Panc1 (cell line): ENCODE measurements around the gene GAP43. TPM values are rescaled to one million over a fixed set of nuclear protein-coding genes. Genes with fewer than 3 reads are reported as not detected.

Experiments used
- ATAC-seq: fragments of 200-7000 bp; cut with Tn5 transposase; 2 replicates; pipeline ENCODE4 v1.9.1; 2020; ENCODE audit warnings: mild to moderate bottlenecking, moderate library complexity
- BruUV-seq: library from RNA; stranded (reverse); fragments of 400-500 nt; replicated peaks from 2 replicates; lab custom pipeline; 2021; lab: Mats Ljungman, UMichigan
- CTCF ChIA-PET: fragments of 300-600 bp; sonication (Branson Sonifier 250); formaldehyde crosslinking; loops from one replicate; lab custom pipeline; 2022; ENCODE audit warnings: antibody characterized with exemption; lab: Charles Lee
- POLR2A ChIA-PET: fragments of 300-600 bp; sonication (Branson Sonifier 250); formaldehyde crosslinking; loops from one replicate; lab custom pipeline; 2022; ENCODE audit warnings: antibody characterized with exemption; lab: Charles Lee
- DNase-seq: peaks from one replicate; pipeline ENCODE4 v3.0.0-alpha.2; 2010; ENCODE audit warnings: low read depth, low spot score
- H3K27ac ChIP-seq: 2 replicates; pipeline ENCODE4 v1.5.1; 2011; ENCODE audit warnings: mild to moderate bottlenecking, low read length, inconsistent platforms
- H3K27me3 ChIP-seq: fragments of 200-500 bp; sonication (Bioruptor generic); 2 replicates; pipeline ENCODE4 v1.6.0; 2014; ENCODE audit warnings: low read length, inconsistent platforms; ENCODE audit not compliant: control insufficient read depth, insufficient read depth
- H3K36me3 ChIP-seq: fragments of 200-500 bp; sonication (Bioruptor generic); 2 replicates; pipeline ENCODE4 v1.5.1; 2014; ENCODE audit warnings: inconsistent platforms, mild to moderate bottlenecking, low read length, moderate library complexity; ENCODE audit not compliant: control insufficient read depth, insufficient read depth
- H3K4me1 ChIP-seq: 2 replicates; pipeline ENCODE4 v1.5.1; 2011; ENCODE audit warnings: inconsistent platforms, mild to moderate bottlenecking, low read length, moderate library complexity; ENCODE audit not compliant: control insufficient read depth, insufficient read depth
- H3K4me3 ChIP-seq, 2 experiments: 2 replicates each; pipeline ENCODE4 v1.5.1; 2011 to 2012; ENCODE audit warnings: low read depth in 2 of 2, low read length in 2 of 2, mild to moderate bottlenecking in 2 of 2, inconsistent platforms in 1 of 2, moderate library complexity in 1 of 2
- H3K9me3 ChIP-seq: fragments of 200-500 bp; sonication (Bioruptor generic); 2 replicates; pipeline ENCODE4 v1.5.1; 2014; ENCODE audit warnings: low read depth, mild to moderate bottlenecking, inconsistent platforms, low read length, moderate library complexity; ENCODE audit not compliant: control insufficient read depth, insufficient read depth
- POLR2AphosphoS5 ChIP-seq: IDR thresholded peaks from 2 replicates; pipeline ENCODE4 v1.6.1; 2012; ENCODE audit warnings: mild to moderate bottlenecking, low read depth, low read length, moderate library complexity
- SIN3A ChIP-seq: IDR thresholded peaks from 2 replicates; pipeline ENCODE4 v1.6.1; 2012; ENCODE audit warnings: low read depth, mild to moderate bottlenecking, low read length, moderate library complexity, borderline replicate concordance; ENCODE audit not compliant: insufficient read depth
- TCF7L2 ChIP-seq: IDR thresholded peaks from 2 replicates; pipeline ENCODE4 v1.6.1; 2011; ENCODE audit warnings: mild to moderate bottlenecking, low read depth, low read length, inconsistent platforms
- in situ Hi-C: cut with HindIII; loops from 2 replicates; pipeline ENCODE4 v1.10.0; 2016; ENCODE audit warnings: low sequenced_read_pairs, low pct_unique_long_range_greater_than_20kb
- intact Hi-C: fragments of 100-400 bp; cut with micrococcal nuclease; formaldehyde crosslinking; loops from one replicate; pipeline ENCODE4 v1.10.0; 2022; ENCODE audit not compliant: unreplicated experiment
- total RNA-seq: library from RNA; stranded (reverse); gene quantifications from one replicate; pipeline ENCODE4 v1.2.1, GENCODE V29; 2021; ENCODE audit not compliant: unreplicated experiment
- TF ChIP-seq, protein P1 (sequence below), 2 experiments: IDR thresholded peaks; 2 replicates each; pipeline ENCODE4 v1.6.1; 2011 to 2012; ENCODE audit warnings: low read depth in 2 of 2, control low read depth in 1 of 2, low read length in 1 of 2, mild to moderate bottlenecking in 1 of 2, moderate library complexity in 1 of 2; ENCODE audit not compliant: insufficient read depth in 1 of 2
- TF ChIP-seq, protein P2 (sequence below): fragments of 450-650 bp; IDR thresholded peaks from 2 replicates; pipeline ENCODE4 v1.5.1; 2017; ENCODE audit warnings: mild to moderate bottlenecking

GAP43 gene
- total RNA-seq, 1 experiment from 2014 or later = not detected

DNA sequence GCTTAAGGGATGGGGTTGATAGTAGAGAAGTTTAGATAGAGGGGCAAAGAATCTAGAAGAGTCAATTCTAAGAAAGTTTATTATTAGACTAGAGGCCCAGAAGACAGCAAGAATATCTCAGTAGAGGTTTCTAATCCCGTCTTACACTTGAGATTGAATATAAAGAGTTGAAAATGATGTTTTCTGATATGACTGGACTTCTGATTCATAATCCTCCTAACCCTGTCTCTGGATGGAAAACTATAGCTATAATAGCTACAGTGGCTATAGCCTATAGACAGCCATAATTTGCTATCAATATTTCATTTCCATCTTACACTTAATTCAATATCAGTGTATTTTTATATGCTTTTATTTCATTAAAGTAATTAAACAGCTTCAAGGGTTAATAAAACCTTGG is 60.0 kb downstream of the GAP43 start:
- in situ Hi-C loops = no loop called here
- Histone ChIP-seq H3K27me3 (no peaks in the 10 kb centered on the region), H3K4me3 (no peak overlapping the region), H3K4me1 (no peaks in the 10 kb centered on the region), H3K27ac (no peak overlapping the region), H3K9me3 (no peaks in the 10 kb centered on the region), H3K36me3 (no peaks in the 10 kb centered on the region)
- TF ChIP-seq, protein P1, sequence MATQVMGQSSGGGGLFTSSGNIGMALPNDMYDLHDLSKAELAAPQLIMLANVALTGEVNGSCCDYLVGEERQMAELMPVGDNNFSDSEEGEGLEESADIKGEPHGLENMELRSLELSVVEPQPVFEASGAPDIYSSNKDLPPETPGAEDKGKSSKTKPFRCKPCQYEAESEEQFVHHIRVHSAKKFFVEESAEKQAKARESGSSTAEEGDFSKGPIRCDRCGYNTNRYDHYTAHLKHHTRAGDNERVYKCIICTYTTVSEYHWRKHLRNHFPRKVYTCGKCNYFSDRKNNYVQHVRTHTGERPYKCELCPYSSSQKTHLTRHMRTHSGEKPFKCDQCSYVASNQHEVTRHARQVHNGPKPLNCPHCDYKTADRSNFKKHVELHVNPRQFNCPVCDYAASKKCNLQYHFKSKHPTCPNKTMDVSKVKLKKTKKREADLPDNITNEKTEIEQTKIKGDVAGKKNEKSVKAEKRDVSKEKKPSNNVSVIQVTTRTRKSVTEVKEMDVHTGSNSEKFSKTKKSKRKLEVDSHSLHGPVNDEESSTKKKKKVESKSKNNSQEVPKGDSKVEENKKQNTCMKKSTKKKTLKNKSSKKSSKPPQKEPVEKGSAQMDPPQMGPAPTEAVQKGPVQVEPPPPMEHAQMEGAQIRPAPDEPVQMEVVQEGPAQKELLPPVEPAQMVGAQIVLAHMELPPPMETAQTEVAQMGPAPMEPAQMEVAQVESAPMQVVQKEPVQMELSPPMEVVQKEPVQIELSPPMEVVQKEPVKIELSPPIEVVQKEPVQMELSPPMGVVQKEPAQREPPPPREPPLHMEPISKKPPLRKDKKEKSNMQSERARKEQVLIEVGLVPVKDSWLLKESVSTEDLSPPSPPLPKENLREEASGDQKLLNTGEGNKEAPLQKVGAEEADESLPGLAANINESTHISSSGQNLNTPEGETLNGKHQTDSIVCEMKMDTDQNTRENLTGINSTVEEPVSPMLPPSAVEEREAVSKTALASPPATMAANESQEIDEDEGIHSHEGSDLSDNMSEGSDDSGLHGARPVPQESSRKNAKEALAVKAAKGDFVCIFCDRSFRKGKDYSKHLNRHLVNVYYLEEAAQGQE (IDR thresholded peaks at IDR 0.05; ENCODE audit: insufficient read depth in 1 of 2, low read depth in 2 of 2, low read length in 1 of 2) = no peak
- TF ChIP-seq POLR2AphosphoS5 (no peak), TCF7L2 (no peak), SIN3A (no peak)
- TF ChIP-seq, protein P2, sequence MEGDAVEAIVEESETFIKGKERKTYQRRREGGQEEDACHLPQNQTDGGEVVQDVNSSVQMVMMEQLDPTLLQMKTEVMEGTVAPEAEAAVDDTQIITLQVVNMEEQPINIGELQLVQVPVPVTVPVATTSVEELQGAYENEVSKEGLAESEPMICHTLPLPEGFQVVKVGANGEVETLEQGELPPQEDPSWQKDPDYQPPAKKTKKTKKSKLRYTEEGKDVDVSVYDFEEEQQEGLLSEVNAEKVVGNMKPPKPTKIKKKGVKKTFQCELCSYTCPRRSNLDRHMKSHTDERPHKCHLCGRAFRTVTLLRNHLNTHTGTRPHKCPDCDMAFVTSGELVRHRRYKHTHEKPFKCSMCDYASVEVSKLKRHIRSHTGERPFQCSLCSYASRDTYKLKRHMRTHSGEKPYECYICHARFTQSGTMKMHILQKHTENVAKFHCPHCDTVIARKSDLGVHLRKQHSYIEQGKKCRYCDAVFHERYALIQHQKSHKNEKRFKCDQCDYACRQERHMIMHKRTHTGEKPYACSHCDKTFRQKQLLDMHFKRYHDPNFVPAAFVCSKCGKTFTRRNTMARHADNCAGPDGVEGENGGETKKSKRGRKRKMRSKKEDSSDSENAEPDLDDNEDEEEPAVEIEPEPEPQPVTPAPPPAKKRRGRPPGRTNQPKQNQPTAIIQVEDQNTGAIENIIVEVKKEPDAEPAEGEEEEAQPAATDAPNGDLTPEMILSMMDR = no peak
- no peak for DNase-seq
- intact Hi-C loops = no loop called here
- POLR2A ChIA-PET = no interaction called here
- no peak for ATAC-seq
- BruUV-seq = no TSS peak
- CTCF ChIA-PET = no interaction called here

DNA sequence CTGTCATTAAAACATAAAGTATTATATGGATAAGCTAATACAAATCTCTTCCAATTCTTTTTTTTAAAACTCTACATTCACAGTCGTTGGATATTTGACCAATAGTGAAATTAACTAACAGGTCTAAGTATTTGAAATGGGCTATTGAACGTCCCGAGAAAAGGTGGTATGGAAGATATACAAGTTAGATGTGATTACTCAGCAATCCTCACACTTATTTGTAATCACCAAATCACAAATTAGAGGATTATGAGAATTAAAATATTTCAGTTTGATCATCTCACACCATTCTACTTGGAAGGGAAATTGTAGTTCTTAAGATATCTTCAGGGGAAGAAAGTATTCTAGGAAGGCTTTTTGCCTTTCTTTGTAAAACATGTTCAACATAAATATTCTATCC is 60.5 kb downstream of the GAP43 start:
- in situ Hi-C loops = no loop called here
- ChIA-PET POLR2A (no interaction called here), CTCF (no interaction called here)
- no peaks in the 10 kb centered on the region for H3K36me3 ChIP-seq
- TF ChIP-seq TCF7L2 = no peak
- TF ChIP-seq, protein P2 = no peak
- TF ChIP-seq POLR2AphosphoS5 = no peak
- TF ChIP-seq, protein P1 (IDR thresholded peaks at IDR 0.05; ENCODE audit: insufficient read depth in 1 of 2, low read depth in 2 of 2, low read length in 1 of 2) = no peak
- no peak for DNase-seq
- H3K27ac ChIP-seq = no peak overlapping the region
- no peak for ATAC-seq
- H3K27me3 ChIP-seq = no peaks in the 10 kb centered on the region
- no peaks in the 10 kb centered on the region for H3K9me3 ChIP-seq
- no peaks in the 10 kb centered on the region for H3K4me1 ChIP-seq
- no peak overlapping the region for H3K4me3 ChIP-seq
- no TSS peak for BruUV-seq
- intact Hi-C loops = no loop called here
